DMS 273 (cell line): ENCODE results near the gene NSD1.
A peak's percentile ranks its signal among the peaks of the same experiment; 100 is the strongest.

Experiments used
- DNase-seq: peaks from one replicate; lab custom pipeline; 2025; ENCODE audit not compliant: unreplicated experiment; lab: John Stamatoyannopoulos, UW

The NSD1 gene

GRCh38 chr5:177306674-177307543 lies 173.3 kb downstream of the NSD1 start:
- peak; percentile 53 for DNase-seq

GRCh38 chr5:177307544-177308363 lies 174.2 kb downstream of the NSD1 start:
- DNase-seq, result no peak

DNA sequence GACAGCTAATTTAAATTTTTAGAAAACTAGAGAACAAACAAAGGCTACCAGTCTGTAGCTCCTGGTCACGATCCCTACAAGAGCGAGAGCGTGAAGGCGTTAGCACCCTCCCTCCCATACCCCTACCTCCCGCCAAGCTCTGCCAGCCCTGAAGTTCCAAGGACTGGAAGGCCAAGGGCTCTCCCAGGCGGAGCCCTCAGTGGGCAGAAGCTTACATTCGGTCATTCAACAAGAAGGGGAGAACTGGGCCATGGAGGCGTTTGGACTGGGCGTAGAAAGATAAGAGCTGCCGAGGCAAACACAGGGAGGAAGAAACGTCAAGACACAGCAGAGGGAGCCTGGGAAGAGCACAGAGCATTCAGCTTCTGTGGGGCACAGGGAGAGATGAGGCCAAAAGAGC lies 175.2 kb downstream of the NSD1 start:
- DNase-seq, result no peak

- peak; percentile 86 for DNase-seq
Observed at GRCh38 chr5:177309351-177310191, 176.0 kb downstream of the NSD1 start.

- DNase-seq, result no peak
Observed at GRCh38 chr5:177310332-177310731, 176.8 kb downstream of the NSD1 start.

DNA sequence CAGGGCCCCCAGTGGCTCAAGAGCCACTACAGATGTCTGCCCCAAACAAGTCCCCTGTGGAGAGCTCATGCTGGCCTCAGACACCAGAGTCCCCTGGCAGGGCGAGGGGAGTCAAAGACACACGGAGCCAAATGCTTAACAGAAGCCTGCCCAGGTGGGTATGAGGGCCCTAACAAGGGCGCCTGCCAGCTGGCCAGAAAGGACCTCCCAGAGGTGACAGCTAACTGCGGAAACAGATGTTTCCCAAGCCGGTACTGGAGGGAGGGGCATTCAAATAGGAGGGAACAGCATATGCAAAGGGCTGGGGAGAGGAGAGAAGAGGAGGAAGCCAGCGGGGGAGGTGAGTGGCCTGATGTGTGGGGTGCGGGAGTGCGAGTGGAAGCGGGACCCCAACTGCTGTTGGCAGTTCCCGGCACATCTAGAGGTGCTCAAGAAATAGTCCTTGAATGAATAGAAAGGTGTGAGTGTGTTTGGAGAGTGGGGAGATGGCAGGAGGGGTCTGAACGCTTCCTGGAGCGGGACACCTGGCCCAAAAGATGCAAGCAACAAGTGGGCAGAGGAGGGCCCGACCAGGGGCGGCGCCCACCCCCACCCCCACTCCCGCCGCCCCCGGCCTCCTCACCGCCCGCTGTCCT lies 177.3 kb downstream of the NSD1 start:
- peak; percentile 88 for DNase-seq

DNA sequence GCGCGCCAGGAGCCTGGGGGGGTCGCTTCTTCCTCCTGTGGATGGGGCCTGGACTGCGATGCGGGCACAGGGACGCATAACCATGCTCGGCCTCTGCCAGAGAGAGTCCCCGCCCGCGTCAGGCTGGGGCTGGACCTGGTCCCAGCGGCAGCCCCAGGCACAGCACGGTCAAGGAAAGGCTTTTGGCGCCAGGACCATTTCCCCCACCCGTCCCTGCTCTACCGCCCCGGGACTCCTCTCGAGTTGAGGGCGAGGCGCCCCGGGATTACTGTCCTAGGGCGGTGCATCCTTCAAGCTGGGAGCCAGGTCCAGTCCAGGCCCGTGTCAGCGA lies 177.8 kb downstream of the NSD1 start:
- DNase-seq, result peak; percentile 71

- DNase-seq, result peak; percentile 99
Observed at GRCh38 chr5:177311723-177312648, 178.4 kb downstream of the NSD1 start, which contains the start of gene MXD3. Gene MXD3 (minus strand): TSS chr5:177311898. CDS start chr5:177311830, 68 bp downstream.

DNA sequence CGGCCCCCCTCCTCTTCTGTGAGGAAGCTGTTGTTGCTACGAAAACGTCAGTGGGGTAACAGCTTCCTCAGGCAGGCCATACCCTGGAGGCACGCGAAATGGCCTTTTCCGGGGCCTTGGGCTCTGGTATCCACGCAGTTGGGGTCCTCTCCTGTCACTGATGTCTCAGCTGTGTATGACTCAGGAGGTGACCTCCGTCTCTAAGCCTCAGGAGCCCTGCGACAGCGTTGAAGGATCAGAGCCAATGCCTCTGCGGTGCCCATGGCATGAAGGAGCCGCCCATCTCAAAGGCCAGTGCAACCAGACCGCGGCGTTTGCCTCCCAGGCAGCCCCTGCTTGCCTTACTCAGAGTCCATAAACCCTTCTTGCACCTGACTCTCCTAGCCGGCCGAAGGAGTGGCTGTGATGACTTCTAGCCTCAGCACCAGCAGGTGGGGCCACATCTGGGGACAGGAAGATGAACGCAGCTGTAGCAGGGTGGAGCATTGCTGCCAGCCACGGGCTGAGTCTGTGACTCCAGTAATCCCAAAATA lies 179.1 kb downstream of the NSD1 start:
- peak; percentile 62 for DNase-seq

- DNase-seq, result no peak
Observed at GRCh38 chr5:177313561-177314259, 180.1 kb downstream of the NSD1 start.

- no peak for DNase-seq
Observed at GRCh38 chr5:177314376-177315342, 181.1 kb downstream of the NSD1 start.

- no peak for DNase-seq
Observed at GRCh38 chr5:177315411-177315810, 181.8 kb downstream of the NSD1 start.

DNA sequence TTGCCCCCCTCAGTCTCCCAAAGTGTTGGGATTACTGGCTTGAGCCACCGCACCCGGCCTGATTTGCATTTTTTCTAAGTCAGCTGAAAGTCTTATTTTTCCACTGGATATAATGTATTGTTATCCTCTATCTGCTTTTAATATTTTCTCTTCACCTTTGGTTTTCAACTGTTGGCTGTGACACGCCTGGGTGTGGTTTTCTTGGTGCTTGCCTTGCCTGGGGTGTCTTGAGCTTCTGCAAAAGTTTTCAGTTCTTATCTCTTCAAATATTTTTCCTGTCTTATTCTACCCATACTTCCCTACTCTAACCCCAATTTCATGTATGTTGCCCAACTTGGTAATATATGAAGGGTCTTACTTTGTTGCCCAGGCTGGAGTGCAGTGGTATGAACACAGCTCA lies 182.4 kb downstream of the NSD1 start:
- no peak for DNase-seq

GRCh38 chr5:177317959-177318377 lies 184.4 kb downstream of the NSD1 start:
- peak; percentile 89 for DNase-seq

DNA sequence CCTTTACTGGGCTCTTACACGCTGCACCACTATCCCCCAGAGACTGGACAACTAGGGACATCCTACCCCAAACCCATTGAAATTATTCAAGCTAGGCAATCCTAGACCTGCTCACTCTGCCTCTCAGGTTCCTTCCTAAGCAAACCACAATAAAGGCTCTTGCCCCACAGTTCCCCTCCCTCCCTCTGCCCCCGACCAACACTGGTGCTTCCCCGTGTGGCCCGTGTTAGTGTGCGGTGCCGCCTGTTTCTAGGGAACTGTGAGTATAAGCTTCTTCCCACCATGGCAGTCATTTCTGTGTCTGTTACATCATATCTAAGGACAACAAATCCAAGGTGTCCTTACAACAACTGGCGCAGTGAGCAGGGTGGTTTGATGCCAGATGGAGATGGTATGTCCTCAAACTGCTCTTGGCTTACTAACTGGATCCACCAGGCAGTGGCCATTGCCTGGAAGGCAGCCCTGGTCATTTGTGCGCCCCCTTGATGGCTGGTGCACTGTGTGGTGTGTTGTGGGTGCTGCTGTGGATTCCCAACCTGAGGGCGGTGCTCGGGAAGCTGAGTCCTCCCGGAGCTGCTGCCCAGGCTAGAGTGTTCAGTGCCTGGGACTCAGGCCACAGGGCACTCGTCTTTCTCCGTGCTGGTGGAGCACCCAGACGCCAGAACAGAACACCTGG lies 186.5 kb downstream of the NSD1 start:
- no peak for DNase-seq

DNA sequence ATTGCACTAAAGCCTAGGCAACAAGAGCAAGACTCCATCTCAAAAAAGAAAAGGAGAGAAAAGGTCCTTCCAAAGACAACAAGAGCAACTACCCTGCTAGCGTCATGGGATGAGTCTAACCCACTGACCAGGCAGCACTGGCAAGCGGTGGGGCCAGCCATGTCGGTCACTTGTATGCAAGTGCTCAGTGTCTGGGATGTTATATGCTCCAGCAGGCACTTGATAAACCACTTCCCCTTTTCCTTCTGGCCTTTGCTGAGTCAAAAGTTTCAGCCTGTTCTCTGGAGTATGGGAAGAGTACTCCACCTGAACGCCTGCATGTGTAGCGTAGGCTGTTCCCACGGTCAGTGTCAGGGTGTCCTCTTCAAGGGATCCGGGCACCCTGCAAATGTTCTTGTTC lies 187.3 kb downstream of the NSD1 start:
- DNase-seq, result no peak

DNA sequence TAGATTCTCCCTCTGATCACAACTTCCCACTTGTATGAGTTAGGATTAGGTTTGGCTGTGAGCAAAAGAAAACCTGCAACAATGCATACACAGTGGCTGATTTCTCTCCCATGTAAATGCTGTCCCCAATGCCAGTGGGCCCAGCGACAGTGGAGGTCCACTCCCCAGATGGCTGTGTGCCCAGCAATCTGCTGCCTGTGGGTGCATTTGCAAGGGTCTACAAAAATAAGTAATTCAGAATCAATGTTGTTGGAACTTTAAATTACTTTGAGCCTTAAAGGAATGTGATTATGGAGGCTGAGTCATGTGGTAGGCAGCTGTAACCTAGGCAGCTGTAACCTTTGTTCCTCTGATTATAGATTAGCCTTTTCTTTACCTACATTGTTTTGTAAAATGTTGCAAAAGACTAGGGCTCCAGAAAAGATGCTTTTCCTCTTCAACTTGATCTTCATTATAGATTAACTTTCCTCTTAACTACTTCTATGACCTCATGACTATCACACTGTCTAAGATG lies 192.4 kb downstream of the NSD1 start:
- no peak for DNase-seq
